Fibroblast of villous mesenchyme (primary cell): Measurements from ENCODE around the gene NELL1. TPM values are rescaled to one million over a fixed set of nuclear protein-coding genes. Genes with fewer than 3 reads are reported as not detected.
"Not testable (repeated sequence)": the region's sequence is repeated elsewhere in the genome, so short reads cannot be mapped to it uniquely, and the experiment has no call there.

Experiments used
- DNase-seq: peaks from one replicate; pipeline ENCODE4 v3.0.0-alpha.2; 2010; ENCODE audit warnings: low read depth
- H3K4me3 ChIP-seq: 2 replicates; pipeline ENCODE4 v1.5.1; 2011; ENCODE audit warnings: low read depth, mild to moderate bottlenecking, low read length
- CTCF ChIP-seq: IDR thresholded peaks from 2 replicates; pipeline ENCODE4 v1.5.1; 2012; ENCODE audit warnings: low read depth, mild to moderate bottlenecking, low read length; ENCODE audit not compliant: insufficient read depth
- total RNA-seq: library from RNA; depleted of rRNA; stranded (reverse); fragments of >200 nt; gene quantifications from 2 replicates; pipeline ENCODE4 v1.2.3, GENCODE V29; 2012

NELL1 gene
- total RNA-seq, 1 donor: not detected

- H3K4me3 ChIP-seq: no peak overlapping the region
- no peak for DNase-seq
- no peak for TF ChIP-seq CTCF
Measured at GRCh38 chr11:20844630-20845029, 175.2 kb downstream of the NELL1 start.

GRCh38 chr11:20854215-20854955, 185.0 kb downstream of the NELL1 start:
- no peak for DNase-seq
- TF ChIP-seq CTCF: no peak
- no peak overlapping the region for H3K4me3 ChIP-seq

GRCh38 chr11:20861322-20861721, 191.9 kb downstream of the NELL1 start:
- H3K4me3 ChIP-seq: no peak overlapping the region
- no peak for DNase-seq

GRCh38 chr11:20862263-20862662, 192.9 kb downstream of the NELL1 start:
- H3K4me3 ChIP-seq, DNase-seq: not testable (repeated sequence)

More at GRCh38 chr11:20861322-20861721, 191.9 kb downstream of the NELL1 start:
- no peak for TF ChIP-seq CTCF

- no peak overlapping the region for H3K4me3 ChIP-seq
- TF ChIP-seq CTCF: no peak
- DNase-seq: no peak
Measured at GRCh38 chr11:20864628-20865027, 195.2 kb downstream of the NELL1 start.

- no peak for TF ChIP-seq CTCF
- H3K4me3 ChIP-seq: no peak overlapping the region
- DNase-seq: no peak
Measured at GRCh38 chr11:20865161-20865560, 195.8 kb downstream of the NELL1 start.

- no peak for TF ChIP-seq CTCF
- no peak for DNase-seq
- no peak overlapping the region for H3K4me3 ChIP-seq
Measured at GRCh38 chr11:20869123-20869522, 199.7 kb downstream of the NELL1 start.
